Esophagus squamous epithelium (tissue), 5 donors: ENCODE measurements around the gene DYNC2H1. TPM values are rescaled to one million over a fixed set of nuclear protein-coding genes. Genes with fewer than 3 reads are reported as not detected.
A peak's percentile ranks its signal among the peaks of the same experiment; 100 is the strongest.

Experiments used
- DNase-seq: peaks from one replicate; lab custom pipeline; 2025; lab: John Stamatoyannopoulos, UW
- H3K27ac ChIP-seq, 4 donors: fragments of 200-600 bp; sonication (generic); one replicate each; pipeline ENCODE4 v1.5.1; 2016 to 2019; ENCODE audit warnings: mild to moderate bottlenecking in 1 of 4
- H3K27me3 ChIP-seq, 4 donors: fragments of 200-600 bp; sonication (generic); 1 replicate in 3 of 4; 2 replicates in 1 of 4; pipeline versions ENCODE4 v1.5.1 to v1.6.0; 2017 to 2021; ENCODE audit warnings: antibody characterized with exemption in 1 of 4
- H3K36me3 ChIP-seq, 3 donors: fragments of 200-600 bp; sonication (generic); one replicate each; pipeline ENCODE4 v1.5.1; 2016 to 2019
- H3K4me1 ChIP-seq, 3 donors: fragments of 200-600 bp; sonication (generic); one replicate each; pipeline ENCODE4 v1.5.1; 2017 to 2019
- H3K4me3 ChIP-seq, 4 donors: fragments of 200-600 bp; sonication (generic); 1 replicate in 3 of 4; 2 replicates in 1 of 4; pipeline ENCODE4 v1.5.1; 2016 to 2019; ENCODE audit warnings: mild to moderate bottlenecking in 2 of 4, moderate library complexity in 1 of 4
- H3K9me3 ChIP-seq, 3 donors: fragments of 200-600 bp; sonication (generic); one replicate each; pipeline ENCODE4 v1.5.1; 2016 to 2019
- CTCF ChIP-seq, 6 experiments: fragments of 450-650 bp in 4 of 6; fragments of 200-600 bp in 2 of 6; sonication (generic) in 2 of 6; IDR thresholded peaks; one replicate each; pipeline ENCODE4 v1.5.1; 2016 to 2019; ENCODE audit warnings: antibody characterized with exemption in 6 of 6, mild to moderate bottlenecking in 4 of 6, moderate library complexity in 4 of 6
- POLR2A ChIP-seq, 4 donors: fragments of 450-650 bp; IDR thresholded peaks; one replicate each; pipeline ENCODE4 v1.6.1; 2017; ENCODE audit warnings: antibody characterized with exemption in 4 of 4, mild to moderate bottlenecking in 4 of 4, moderate library complexity in 3 of 4
- WGBS, 2 donors: methylation state at CpG; one replicate each; pipeline ENCODE4 v1.1.5; 2018; 5-methylcytosine and 5-hydroxymethylcytosine counted together
- intact Hi-C: fragments of 100-400 bp; cut with DNase I; formaldehyde crosslinking; loops from one replicate; pipeline ENCODE4 v1.15.0; 2022
- total RNA-seq, 4 donors: library from RNA; depleted of rRNA; stranded (reverse); fragments of >200 nt; gene quantifications; one replicate each; pipeline ENCODE4 v1.1.0, GENCODE V29; 2016
- donor health status: DM: yes; HTN: yes; CAD: no.

The DYNC2H1 gene
- total RNA-seq, 4 donors from 2014 or later: 6.8 to 13.9 (median 9.3) TPM

- no peaks in the 10 kb centered on the region for H3K9me3 ChIP-seq
- peaks cover 0 to 37% (median 0%) of the 10 kb centered on the region in 3 donors for H3K36me3 ChIP-seq
- intact Hi-C loops: no loop called here
- no peak overlapping the region for H3K27ac ChIP-seq
- H3K27me3 ChIP-seq: no peaks in the 10 kb centered on the region
- H3K4me3 ChIP-seq: no peak overlapping the region
- no peak for DNase-seq
- no peaks in the 10 kb centered on the region for H3K4me1 ChIP-seq
- no peak for TF ChIP-seq POLR2A (IDR thresholded peaks at IDR 0.05)
- no peak for TF ChIP-seq CTCF (IDR thresholded peaks at IDR 0.05)
These were observed 38.2 kb upstream of the DYNC2H1 start for GRCh38 chr11:103071008-103071407.

DNA sequence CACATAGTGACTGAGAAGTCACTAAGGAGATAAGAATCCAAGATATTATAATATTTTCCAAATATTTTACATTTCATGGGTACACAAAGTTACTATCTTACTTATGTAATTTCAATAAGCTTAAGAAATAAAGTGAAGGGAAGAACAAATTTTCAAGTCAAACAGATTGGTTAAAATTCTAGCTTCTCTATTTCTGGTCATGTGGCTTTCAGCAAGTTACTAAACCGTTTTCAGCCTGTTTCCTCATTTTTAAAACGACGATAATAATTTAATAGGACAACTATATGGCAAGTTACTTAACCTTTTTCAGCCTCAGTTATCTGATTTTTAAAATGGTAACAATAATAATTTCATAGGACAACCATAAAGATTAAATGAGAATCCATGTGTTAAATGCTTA, 32.9 kb upstream of the DYNC2H1 start:
- DNase-seq: no peak
- peaks cover 0 to 23% (median 0%) of the 10 kb centered on the region in 3 donors for H3K4me1 ChIP-seq
- TF ChIP-seq CTCF (IDR thresholded peaks at IDR 0.05) (no peak), POLR2A (IDR thresholded peaks at IDR 0.05) (no peak)
- intact Hi-C loops: no loop called here
- no peak overlapping the region for H3K27ac ChIP-seq
- peaks cover 0 to 69% (median 5%) of the 10 kb centered on the region in 3 donors for H3K36me3 ChIP-seq
- no peaks in the 10 kb centered on the region for H3K27me3 ChIP-seq
- no peak overlapping the region for H3K4me3 ChIP-seq
- H3K9me3 ChIP-seq: no peaks in the 10 kb centered on the region
- 83 to 88% methylated on average over 3 of the region's 3 CpGs for WGBS, 2 donors

- intact Hi-C loops: no loop called here
- no peaks in the 10 kb centered on the region for H3K9me3 ChIP-seq
- DNase-seq: no peak
- 72 to 75% methylated on average over 3 of the region's 3 CpGs for WGBS, 2 donors
- H3K27me3 ChIP-seq: no peaks in the 10 kb centered on the region
- peaks cover 0 to 80% (median 5%) of the 10 kb centered on the region in 3 donors for H3K36me3 ChIP-seq
- TF ChIP-seq POLR2A (IDR thresholded peaks at IDR 0.05) (no peak), CTCF (IDR thresholded peaks at IDR 0.05) (no peak)
- peaks cover 0 to 23% (median 0%) of the 10 kb centered on the region in 3 donors for H3K4me1 ChIP-seq
- H3K27ac ChIP-seq: no peak overlapping the region
- no peak overlapping the region for H3K4me3 ChIP-seq
These were observed 31.7 kb upstream of the DYNC2H1 start for GRCh38 chr11:103077554-103077953.

DNA sequence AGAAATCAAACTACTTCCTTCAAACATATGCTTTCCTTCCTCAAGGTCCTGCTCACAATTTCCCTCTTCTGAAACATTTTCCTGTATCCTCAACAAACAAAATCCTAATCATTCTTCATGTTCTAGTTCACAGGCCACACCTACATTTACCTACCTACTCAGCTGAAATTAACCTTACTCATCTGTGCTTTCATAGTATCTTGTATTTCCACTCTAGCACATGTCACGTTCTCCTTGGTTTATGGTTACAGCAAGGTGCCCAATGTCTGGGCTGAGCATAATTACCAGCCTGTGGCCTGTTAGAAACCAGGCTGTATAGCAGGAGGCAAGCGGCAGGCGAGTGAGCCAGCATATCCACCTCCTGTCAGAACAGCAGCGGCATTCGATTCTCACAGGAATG, 30.5 kb upstream of the DYNC2H1 start:
- H3K36me3 ChIP-seq: peaks cover 0 to 90% (median 5%) of the 10 kb centered on the region in 3 donors
- H3K4me1 ChIP-seq: peaks cover 0 to 23% (median 0%) of the 10 kb centered on the region in 3 donors
- peak overlapping the region; percentile 6 to 39 (median 12) for H3K27ac ChIP-seq
- H3K4me3 ChIP-seq: no peak overlapping the region
- intact Hi-C loops: no loop called here
- no peaks in the 10 kb centered on the region for H3K27me3 ChIP-seq
- no peaks in the 10 kb centered on the region for H3K9me3 ChIP-seq
- DNase-seq: no peak
- no peak for TF ChIP-seq POLR2A (IDR thresholded peaks at IDR 0.05)
- TF ChIP-seq CTCF (IDR thresholded peaks at IDR 0.05): no peak
- WGBS, 2 donors: 90% methylated on average over 4 to 5 of the region's 5 CpGs

DNA sequence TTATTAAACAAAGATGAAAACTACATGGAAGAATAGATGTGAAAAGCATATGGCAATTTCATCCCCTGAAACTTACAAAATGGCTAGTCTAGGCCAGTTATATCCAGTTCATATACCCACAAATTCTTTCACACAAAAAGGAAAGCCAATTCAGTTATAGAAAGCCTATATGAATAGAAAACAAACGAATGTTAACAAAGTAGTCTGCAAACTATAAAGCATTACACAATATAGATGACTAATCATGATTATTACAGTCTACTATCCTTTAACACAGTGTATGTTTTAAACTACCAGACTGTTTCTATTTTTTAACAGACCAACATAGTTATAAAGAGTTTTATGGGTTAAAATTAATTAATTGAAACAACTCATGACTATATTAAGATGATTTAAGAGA, 29.4 kb upstream of the DYNC2H1 start:
- Histone ChIP-seq H3K4me3 (no peak overlapping the region), H3K27ac (peak overlapping the region in 2 of 4 donors; percentile 9 to 14), H3K9me3 (no peaks in the 10 kb centered on the region), H3K36me3 (peaks cover 0 to 94% (median 5%) of the 10 kb centered on the region in 3 donors), H3K4me1 (peaks cover 0 to 23% (median 0%) of the 10 kb centered on the region in 3 donors), H3K27me3 (no peaks in the 10 kb centered on the region)
- 16 to 37% methylated on average over 1 of the region's 1 CpG for whole genome bisulfite sequencing, 2 donors
- intact Hi-C loops: no loop called here
- TF ChIP-seq CTCF (IDR thresholded peaks at IDR 0.05): no peak
- TF ChIP-seq POLR2A (IDR thresholded peaks at IDR 0.05): no peak
- DNase-seq: no peak
